ENCODE results near the gene CIITA.
"Not testable (repeated sequence)": the region's sequence is repeated elsewhere in the genome, so short reads cannot be mapped to it uniquely, and the experiment has no call there.

Gene CIITA

GRCh38 chr16:10936272-10936984 is 59.4 kb downstream of the CIITA start:
- no peak for DNase-seq

DNA sequence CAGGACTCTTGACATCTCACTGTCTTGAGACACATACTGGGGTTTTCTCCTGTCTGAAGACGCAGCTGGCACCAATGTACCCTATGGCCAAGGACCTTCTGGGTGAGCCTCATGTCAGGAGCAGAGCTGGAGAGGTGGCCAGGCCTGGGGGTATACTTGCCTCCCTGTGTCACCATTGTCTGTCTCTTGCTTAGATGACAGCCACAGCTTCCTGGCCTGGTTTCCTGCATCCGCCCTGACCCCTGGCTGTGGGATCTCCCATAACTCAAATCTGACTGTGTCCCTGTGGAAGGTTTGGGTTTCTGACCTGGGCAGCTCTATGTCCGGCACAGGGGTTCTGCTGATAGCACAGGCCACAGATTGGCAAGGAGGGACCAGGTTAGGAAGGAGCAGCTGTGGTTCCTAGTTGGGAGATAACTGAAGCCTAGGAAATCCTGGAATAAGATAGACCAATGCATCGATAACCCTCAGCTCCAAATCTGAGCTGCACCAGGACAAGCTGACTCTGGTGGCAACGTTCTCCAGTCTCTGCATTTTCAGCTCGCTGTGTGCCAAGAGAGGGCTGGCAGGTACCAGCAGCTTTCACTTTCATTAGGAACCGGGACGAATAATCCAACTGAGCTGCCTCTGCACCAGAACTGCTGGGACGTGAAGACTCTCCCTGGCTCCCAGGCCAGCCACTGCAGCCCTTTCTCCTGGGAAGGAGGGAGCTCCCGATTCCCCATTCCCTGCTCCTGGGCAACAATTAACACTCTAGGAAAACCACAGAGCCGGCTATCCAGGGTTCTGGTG is 60.3 kb downstream of the CIITA start:
- no peak for DNase-seq

- peak; percentile 40 for DNase-seq
Measured at GRCh38 chr16:10938321-10938720, 61.3 kb downstream of the CIITA start.

DNA sequence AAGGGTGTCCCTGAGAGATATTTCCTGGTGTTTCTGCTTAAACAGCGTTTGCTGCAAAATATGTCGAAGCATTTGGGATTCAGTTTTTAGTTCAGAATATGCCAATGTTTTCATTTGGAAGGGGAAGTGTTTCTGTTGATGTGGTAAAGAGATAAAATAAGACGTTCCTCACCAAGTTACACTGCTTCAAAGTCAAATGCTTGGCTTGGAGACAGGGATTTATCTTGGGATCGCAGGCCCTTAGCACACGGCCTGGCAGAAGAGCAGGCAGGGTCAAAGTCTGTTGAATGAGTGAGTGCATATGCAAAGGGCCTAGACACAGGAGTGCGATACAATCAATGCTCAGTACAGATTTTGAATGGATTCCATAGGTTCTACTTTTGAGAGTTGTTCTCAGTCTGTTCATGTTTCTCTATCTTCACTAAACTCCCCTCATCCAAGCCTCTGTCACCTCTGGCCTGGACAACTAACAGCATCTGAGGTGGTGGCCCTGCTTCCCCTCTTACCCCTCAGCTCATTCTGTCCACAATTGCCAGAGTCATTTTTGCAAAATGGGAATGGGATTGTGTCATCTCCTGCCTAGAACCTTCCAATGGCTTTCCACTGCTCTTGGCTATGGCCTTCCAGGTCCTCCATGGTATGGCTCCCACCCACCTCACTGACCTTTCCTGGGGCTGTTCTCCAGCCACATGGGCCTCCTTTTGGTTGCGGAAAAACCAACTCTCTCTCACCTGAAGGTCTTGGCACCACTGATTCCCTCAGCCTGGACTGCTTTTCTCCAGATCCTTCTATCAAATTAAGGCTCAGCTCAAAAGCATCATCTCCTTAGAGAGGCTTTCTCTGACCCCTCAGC is 62.0 kb downstream of the CIITA start:
- DNase-seq: peak; percentile 68

DNA sequence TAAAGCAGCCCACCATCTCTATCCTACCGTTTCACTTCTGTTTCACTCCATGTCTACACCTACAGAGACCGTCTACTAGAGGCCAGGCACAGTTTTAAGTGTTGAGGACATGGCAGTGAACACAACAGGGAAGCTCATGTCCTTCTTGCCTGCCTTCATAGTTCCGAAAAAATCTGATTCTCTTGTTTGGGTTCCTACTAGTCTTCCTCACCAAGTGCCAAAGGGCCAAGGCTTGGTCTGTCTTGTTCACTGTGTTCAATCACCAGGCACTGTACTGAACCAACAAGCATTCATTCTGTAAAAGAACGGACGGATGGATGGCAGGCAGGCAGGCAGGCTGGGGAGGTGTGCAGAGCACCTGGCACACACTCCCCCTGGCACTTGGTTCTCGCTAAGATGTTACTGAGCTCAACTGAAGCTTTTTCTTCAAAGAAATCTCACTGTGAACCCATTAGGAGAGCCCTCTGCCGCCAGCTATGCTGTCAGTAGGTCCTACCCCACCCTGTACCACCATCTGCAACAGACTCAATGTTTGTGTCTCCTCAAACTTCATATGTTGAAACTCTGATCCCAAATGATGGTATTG is 62.7 kb downstream of the CIITA start:
- no peak for DNase-seq

DNA sequence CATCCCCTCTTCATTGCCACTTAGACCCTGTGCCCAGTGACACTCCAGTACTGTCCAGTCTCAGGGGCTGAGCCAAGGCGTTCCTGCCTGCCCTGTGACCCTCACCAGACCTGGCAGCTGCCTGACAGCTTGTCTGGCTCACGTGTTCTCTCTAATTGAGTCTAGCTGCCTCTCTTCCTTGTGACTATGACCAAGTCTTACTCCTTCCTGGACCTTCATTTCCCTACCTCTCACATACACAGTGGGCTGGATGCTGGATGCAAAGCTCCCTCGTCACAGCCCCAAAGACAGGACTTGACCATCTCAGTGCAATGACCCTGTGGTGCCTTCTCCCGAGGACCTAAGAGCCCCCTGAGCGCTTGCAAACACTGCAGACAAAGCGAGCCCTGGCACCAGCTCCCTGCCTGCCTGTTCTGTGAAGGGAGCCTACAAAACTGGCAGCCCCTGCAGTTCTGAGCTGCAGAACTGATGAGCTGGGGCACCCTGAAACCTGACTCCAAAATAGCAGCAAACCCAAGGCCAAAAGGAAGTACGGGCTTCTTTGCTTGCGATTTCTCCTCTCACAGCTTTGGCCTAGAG is 63.6 kb downstream of the CIITA start:
- no peak for DNase-seq

- DNase-seq: no peak
Measured at GRCh38 chr16:10941127-10941933, 64.3 kb downstream of the CIITA start.

- DNase-seq: not testable (repeated sequence)
Measured at GRCh38 chr16:10941935-10942351, 64.9 kb downstream of the CIITA start.

DNA sequence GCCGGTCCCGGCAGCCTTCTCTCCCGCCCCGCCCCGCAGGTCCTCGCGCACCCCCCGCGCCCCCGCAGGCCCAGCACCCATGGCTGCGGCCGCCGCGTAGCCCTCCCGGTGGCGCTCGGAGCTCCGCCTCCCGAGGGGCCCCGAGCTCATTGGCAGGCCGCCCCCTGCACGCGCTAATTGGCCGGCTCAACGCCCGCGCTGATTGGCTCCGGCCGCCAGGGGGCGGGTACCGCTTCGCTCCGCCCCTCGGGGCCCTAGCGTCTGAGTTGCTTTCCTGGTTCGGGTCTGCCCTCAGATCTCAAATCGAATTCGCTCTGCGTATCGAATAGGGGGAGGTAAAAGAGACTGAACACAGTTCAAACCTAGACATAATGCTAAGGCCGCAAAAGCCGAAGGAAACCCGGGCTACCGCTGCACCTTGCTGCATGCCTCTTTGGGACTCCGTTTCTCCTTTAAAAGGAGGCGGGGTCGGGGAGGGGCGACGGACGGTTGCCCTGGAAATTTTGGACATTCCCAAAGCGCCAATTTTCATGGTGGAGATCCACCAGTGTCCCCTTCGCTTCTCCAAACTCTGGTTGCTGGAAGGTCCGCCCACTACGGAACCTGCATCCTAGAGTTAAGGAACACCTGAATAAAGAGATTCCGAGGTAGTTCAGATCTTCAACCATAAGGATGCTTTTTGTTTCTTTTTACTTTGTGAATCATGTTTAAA is 65.5 kb downstream of the CIITA start, which contains the start of gene DEXI:
Gene DEXI (minus strand): TSS at position 117 of the 712 bp plus-strand sequence. CDS start 463 bp downstream, outside the sequence.
- DNase-seq: peak; percentile 97

- DNase-seq: no peak
Measured at GRCh38 chr16:10943064-10943353, 66.0 kb downstream of the CIITA start.

DNA sequence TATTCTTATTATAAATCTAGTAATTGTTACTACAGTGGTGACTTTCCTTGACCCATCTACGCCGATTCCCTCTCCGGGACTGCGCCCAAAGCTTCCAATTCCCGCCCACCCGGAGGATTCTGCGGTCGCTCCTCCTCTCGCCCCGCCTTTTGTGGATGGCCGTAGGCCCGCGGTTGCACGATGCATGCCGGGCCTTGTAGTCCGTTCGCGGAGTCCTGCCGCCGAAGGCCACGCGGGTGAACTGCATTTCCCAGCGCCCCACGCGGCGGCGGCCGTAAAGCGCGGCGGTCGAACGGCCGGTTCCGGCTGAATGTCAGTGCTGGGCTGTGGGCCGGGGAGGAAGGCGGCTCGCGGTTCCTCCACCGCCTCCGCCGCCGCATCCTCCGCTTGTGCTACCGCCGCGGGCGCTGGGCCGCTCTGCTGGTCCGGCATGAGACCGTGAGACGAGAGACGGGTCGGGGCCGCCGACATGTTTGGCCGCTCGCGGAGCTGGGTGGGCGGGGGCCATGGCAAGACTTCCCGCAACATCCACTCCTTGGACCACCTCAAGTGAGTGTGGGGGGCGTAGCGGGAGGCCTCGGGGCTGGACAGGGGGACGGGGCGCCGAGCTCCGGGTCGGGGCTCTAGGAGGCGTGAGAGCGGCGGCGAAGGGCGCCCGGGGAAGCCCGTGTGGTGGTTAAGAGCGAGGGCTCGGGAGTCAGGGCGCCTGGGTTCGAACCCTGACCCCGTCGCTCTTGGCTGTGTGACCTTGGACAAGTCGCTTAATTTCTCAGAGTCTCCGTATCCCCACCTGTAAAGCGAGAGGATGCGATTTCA is 67.5 kb downstream of the CIITA start, which contains the start of gene CLEC16A:
Gene CLEC16A (plus strand): TSS at position 316 of the 816 bp plus-strand sequence. CDS start 154 bp downstream, at position 470.
- peak; percentile 98 for DNase-seq

DNA sequence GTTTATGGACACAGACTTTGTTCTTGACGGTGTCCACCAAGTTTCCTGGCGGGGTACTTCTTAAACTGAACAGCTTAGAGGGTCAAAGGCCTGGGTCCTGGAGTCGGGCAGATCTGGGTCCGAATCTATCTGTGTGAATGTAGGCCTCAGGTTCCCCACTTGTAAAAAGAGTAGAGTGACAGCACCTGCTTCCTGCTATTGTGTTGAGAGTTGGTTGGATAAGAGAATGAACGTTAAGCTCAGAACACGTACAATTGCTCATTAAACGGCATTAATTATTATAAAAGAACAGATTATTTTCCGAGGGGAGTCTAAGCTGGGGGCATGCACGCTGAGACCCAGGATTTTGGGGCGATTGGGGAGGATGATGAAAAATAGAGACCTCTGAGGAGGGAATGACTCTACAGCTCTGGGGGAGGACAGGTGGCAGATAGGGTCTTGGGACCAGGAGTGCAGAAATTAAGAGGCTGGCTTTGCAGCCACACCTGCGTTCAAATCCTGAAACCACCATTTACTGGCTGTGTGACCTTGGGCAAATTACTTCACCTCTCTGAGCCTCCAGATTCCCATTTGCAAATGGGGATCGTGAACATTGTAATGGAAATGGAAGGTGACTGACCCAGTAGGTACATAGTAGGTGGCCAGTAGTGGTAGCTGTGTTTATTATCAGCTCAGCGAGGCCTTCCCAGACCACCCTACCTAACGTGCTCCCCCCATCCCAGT is 68.2 kb downstream of the CIITA start:
- DNase-seq: no peak

DNA sequence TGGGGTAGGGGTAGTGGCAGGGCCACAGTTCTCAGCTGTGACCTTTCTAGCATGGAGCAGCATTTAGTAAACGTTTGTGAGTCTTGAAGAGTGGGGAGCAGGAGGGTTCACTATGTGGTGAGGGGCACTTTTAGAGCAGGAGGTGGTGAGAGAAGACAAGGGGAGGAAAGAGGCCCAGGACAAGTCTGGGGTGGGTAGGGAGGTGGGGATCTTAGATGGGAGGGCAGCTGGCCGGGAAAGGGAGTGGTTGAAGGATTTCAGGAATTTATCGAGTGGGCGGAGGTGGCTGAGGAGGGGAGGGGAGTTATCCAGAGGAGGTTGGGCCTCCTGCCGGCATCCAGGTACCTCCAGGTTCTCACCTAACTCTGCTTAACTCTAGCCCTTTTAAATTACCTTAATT is 69.3 kb downstream of the CIITA start:
- no peak for DNase-seq

- no peak for DNase-seq
Measured at GRCh38 chr16:10947211-10947787, 70.3 kb downstream of the CIITA start.

GRCh38 chr16:10949424-10949970 is 72.5 kb downstream of the CIITA start:
- DNase-seq: peak; percentile 87

GRCh38 chr16:10950393-10950792 is 73.4 kb downstream of the CIITA start:
- no peak for DNase-seq

DNA sequence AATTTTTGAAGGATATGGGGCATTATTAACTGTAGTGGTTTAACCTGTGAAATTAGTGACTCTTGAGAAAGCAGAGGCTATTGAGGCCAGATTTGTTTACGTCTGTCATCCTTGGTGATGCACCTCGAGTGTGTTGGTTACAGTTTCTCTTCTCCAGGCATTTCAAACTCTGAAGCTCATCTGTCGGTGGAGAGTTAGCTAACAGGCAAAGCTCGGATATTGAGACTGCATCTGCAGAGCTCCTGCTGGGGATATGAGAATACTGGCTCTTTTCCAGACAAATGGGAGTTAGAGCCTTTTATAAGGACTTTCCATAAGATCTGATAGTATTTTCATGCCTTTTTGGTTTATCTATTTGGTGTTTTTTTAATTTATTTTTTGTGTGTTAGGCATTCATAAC is 74.0 kb downstream of the CIITA start:
- no peak for DNase-seq

- no peak for DNase-seq
Measured at GRCh38 chr16:10954903-10955302, 77.9 kb downstream of the CIITA start.

All from hematopoietic multipotent progenitor cell treated with erythropoietin and hydrocortisone succinate and interleukin-3 and kit ligand, for 4 days (in vitro differentiated cells).